HL-60 (cell line): Measurements from ENCODE around the gene ANO8.

Experiments used
- DNase-seq, 2 experiments: peaks; one replicate each; pipeline ENCODE4 v3.0.0-alpha.2; 2010 to 2020; ENCODE audit warnings: low read depth in 1 of 2, low spot score in 1 of 2
- H3K27ac ChIP-seq: fragments of 250-450 bp; sonication (Bioruptor Pico); replicated peaks from 2 replicates; pipeline ENCODE4 v1.5.1; 2020; ENCODE audit warnings: mild to moderate bottlenecking, moderate library complexity
- H3K27me3 ChIP-seq: fragments of 250-450 bp; sonication (Bioruptor Pico); 2 replicates; pipeline ENCODE4 v1.5.1; 2021; ENCODE audit warnings: mild to moderate bottlenecking, moderate library complexity; ENCODE audit not compliant: insufficient read depth, poor library complexity, severe bottlenecking
- H3K4me3 ChIP-seq: replicated peaks from 2 replicates; pipeline ENCODE4 v1.5.1; 2011; ENCODE audit warnings: mild to moderate bottlenecking, control low read depth, low read length; ENCODE audit not compliant: insufficient read depth
- CTCF ChIP-seq: IDR thresholded peaks from one replicate; pipeline ENCODE4 v1.5.1; 2011; ENCODE audit warnings: low read length, control low read depth, inconsistent platforms; ENCODE audit not compliant: insufficient read depth
- GABPA ChIP-seq: IDR thresholded peaks from 2 replicates; pipeline ENCODE4 v1.6.1; 2012; ENCODE audit warnings: low read depth
- POLR2AphosphoS5 ChIP-seq: IDR thresholded peaks from 2 replicates; pipeline ENCODE4 v1.6.1; 2012; ENCODE audit warnings: low read depth
- REST ChIP-seq: IDR thresholded peaks from 2 replicates; pipeline ENCODE4 v1.6.1; 2012; ENCODE audit warnings: low read depth; ENCODE audit not compliant: insufficient replicate concordance
- SPI1 ChIP-seq: IDR thresholded peaks from 2 replicates; pipeline ENCODE4 v1.6.1; 2012; ENCODE audit warnings: low read depth, mild to moderate bottlenecking, borderline replicate concordance

Gene ANO8

GRCh38 chr19:17294051-17294891 lies 40.4 kb downstream of the ANO8 start:
- H3K27me3 ChIP-seq = no peaks in the 10 kb centered on the region
- H3K4me3 ChIP-seq = no peak overlapping the region
- TF ChIP-seq CTCF (no peak), GABPA (no peak), REST (no peak), SPI1 (no peak), POLR2AphosphoS5 (no peak)
- H3K27ac ChIP-seq = no peak overlapping the region
- DNase-seq = no peak

GRCh38 chr19:17293605-17294004 lies 41.0 kb downstream of the ANO8 start:
- no peak overlapping the region for H3K27ac ChIP-seq
- no peaks in the 10 kb centered on the region for H3K27me3 ChIP-seq
- TF ChIP-seq CTCF = no peak
- TF ChIP-seq GABPA = no peak
- no peak for TF ChIP-seq REST
- no peak for TF ChIP-seq SPI1
- TF ChIP-seq POLR2AphosphoS5 = no peak
- H3K4me3 ChIP-seq = no peak overlapping the region
- DNase-seq = no peak

- peak; percentile 72 to 87 for DNase-seq
- Histone ChIP-seq H3K4me3 (peak overlapping the region; percentile 87), H3K27ac (peak overlapping the region; percentile 62)
Measured at GRCh38 chr19:17292301-17293074, 42.2 kb downstream of the ANO8 start.

More at GRCh38 chr19:17292301-17293074, 42.2 kb downstream of the ANO8 start:
- TF ChIP-seq GABPA (no peak), POLR2AphosphoS5 (peak; percentile 48; the same call in 1 of the 2 replicates), CTCF (peak; percentile 79), REST (no peak), SPI1 (no peak)
- no peaks in the 10 kb centered on the region for H3K27me3 ChIP-seq
